Mammary epithelial cell (primary cell): ENCODE measurements around the gene GAN.

Experiments
- CTCF ChIP-seq, 2 donors: IDR thresholded peaks in 1 of 2; conservative IDR thresholded peaks in 1 of 2; 2 replicates each; pipeline ENCODE4 v1.5.1; 2011 to 2012; ENCODE audit warnings: inconsistent platforms in 2 of 2, low read length in 2 of 2, mild to moderate bottlenecking in 2 of 2, control low read depth in 1 of 2, low read depth in 1 of 2; ENCODE audit not compliant: insufficient read depth in 1 of 2; ENCODE audit errors: extremely low read depth in 1 of 2
- EZH2 ChIP-seq: IDR thresholded peaks from 2 replicates; pipeline ENCODE4 v1.6.1; 2012; ENCODE audit warnings: low read length, inconsistent platforms, borderline replicate concordance

GRCh38 chr16:81410643-81411293, 96.0 kb downstream of the GAN start:
- TF ChIP-seq CTCF (conservative IDR thresholded peaks at IDR 0.05 in 1 of 2, IDR thresholded peaks at IDR 0.05 in 1 of 2; ENCODE audit: extremely low read depth in 1 of 2, insufficient read depth in 1 of 2, low read depth in 1 of 2, low read length in 2 of 2) = no peak
- no peak for TF ChIP-seq EZH2
